ENCODE measurements around the gene CALD1. TPM values are rescaled to one million over a fixed set of nuclear protein-coding genes. Genes with fewer than 3 reads are reported as not detected.

CALD1 gene
- total RNA-seq, 2 experiments from 2014 or later, result 0.33 TPM; not detected in 1

- POLR2A ChIA-PET, result interaction anchor here (1.0 kb wide), 1 partner anchor 179 kb away, joined by 3 read pairs; no protein-coding TSS in a partner anchor
- intact Hi-C loops (cut with DNase I, micrococcal nuclease), result no loop called here
- Mint-ChIP-seq H3K4me3 (no peak overlapping the region), H3K36me3 (ENCODE audit: low read depth) (peaks cover 7% of the 10 kb centered on the region), H3K4me1 (ENCODE audit: low read depth) (no peaks in the 10 kb centered on the region), H3K27me3 (no peaks in the 10 kb centered on the region), H3K27ac (no peak overlapping the region), H3K9me3 (no peaks in the 10 kb centered on the region)
- DNase-seq (no peak), ATAC-seq (ENCODE audit: poor library complexity) (no peak)
- no peak for TF ChIP-seq CTCF (IDR thresholded peaks at IDR 0.05)
- Histone ChIP-seq H3K27me3 (ENCODE audit: control insufficient read depth in 1 of 2, insufficient read depth in 2 of 2, low read length in 2 of 2) (no peaks in the 10 kb centered on the region), H3K36me3 (ENCODE audit: insufficient read depth, low read length) (no peaks in the 10 kb centered on the region), H3K4me1 (ENCODE audit: insufficient read depth, low read length) (no peaks in the 10 kb centered on the region), H3K27ac (ENCODE audit: low read depth in 1 of 2, low read length in 2 of 2) (no peak overlapping the region), H3K9me3 (ENCODE audit: control insufficient read depth in 1 of 2, insufficient read depth in 1 of 2, low read length in 2 of 2) (no peaks in the 10 kb centered on the region), H3K4me3 (ENCODE audit: low read length) (no peak overlapping the region)
- CTCF ChIA-PET, result no interaction called here
These were observed 7.6 kb downstream of the CALD1 start for GRCh38 chr7:134787064-134787463.

GRCh38 chr7:134787720-134788119, 8.3 kb downstream of the CALD1 start:
- DNase-seq (no peak), ATAC-seq (ENCODE audit: poor library complexity) (no peak)
- H3K4me3 ChIP-seq (ENCODE audit: low read length), result no peak overlapping the region
- ChIA-PET POLR2A (interaction anchor here (1.0 kb wide), 1 partner anchor 178 kb away, joined by 3 read pairs; no protein-coding TSS in a partner anchor), CTCF (interaction anchor here (0.9 kb wide), 2 partner anchors 30 to 46 kb away, joined by 3 read pairs; no protein-coding TSS in a partner anchor)
- Mint-ChIP-seq H3K9me3 (no peaks in the 10 kb centered on the region), H3K27me3 (no peaks in the 10 kb centered on the region), H3K4me1 (ENCODE audit: low read depth) (no peaks in the 10 kb centered on the region), H3K4me3 (no peak overlapping the region), H3K27ac (no peak overlapping the region), H3K36me3 (ENCODE audit: low read depth) (peaks cover 7% of the 10 kb centered on the region)
- intact Hi-C loops (cut with DNase I, micrococcal nuclease), result no loop called here
- H3K4me1 ChIP-seq (ENCODE audit: insufficient read depth, low read length), result no peaks in the 10 kb centered on the region
- H3K9me3 ChIP-seq (ENCODE audit: control insufficient read depth in 1 of 2, insufficient read depth in 1 of 2, low read length in 2 of 2), result peaks cover 0 to 4% of the 10 kb centered on the region in 2 experiments
- H3K27me3 ChIP-seq (ENCODE audit: control insufficient read depth in 1 of 2, insufficient read depth in 2 of 2, low read length in 2 of 2), result no peaks in the 10 kb centered on the region
- TF ChIP-seq CTCF (IDR thresholded peaks at IDR 0.05), result no peak
- no peaks in the 10 kb centered on the region for H3K36me3 ChIP-seq (ENCODE audit: insufficient read depth, low read length)
- no peak overlapping the region for H3K27ac ChIP-seq (ENCODE audit: low read depth in 1 of 2, low read length in 2 of 2)

GRCh38 chr7:134788191-134788590, 8.8 kb downstream of the CALD1 start:
- ChIA-PET CTCF (interaction anchor here (0.9 kb wide), 2 partner anchors 29 to 45 kb away, joined by 3 read pairs; no protein-coding TSS in a partner anchor), POLR2A (interaction anchor here (1.0 kb wide), 1 partner anchor 177 kb away, joined by 3 read pairs; no protein-coding TSS in a partner anchor)
- Histone ChIP-seq H3K27me3 (ENCODE audit: control insufficient read depth in 1 of 2, insufficient read depth in 2 of 2, low read length in 2 of 2) (no peaks in the 10 kb centered on the region), H3K36me3 (ENCODE audit: insufficient read depth, low read length) (no peaks in the 10 kb centered on the region), H3K4me1 (ENCODE audit: insufficient read depth, low read length) (no peaks in the 10 kb centered on the region), H3K4me3 (ENCODE audit: low read length) (no peak overlapping the region), H3K27ac (ENCODE audit: low read depth in 1 of 2, low read length in 2 of 2) (no peak overlapping the region), H3K9me3 (ENCODE audit: control insufficient read depth in 1 of 2, insufficient read depth in 1 of 2, low read length in 2 of 2) (peaks cover 0 to 7% of the 10 kb centered on the region in 2 experiments)
- Mint-ChIP-seq H3K4me3 (no peak overlapping the region), H3K4me1 (ENCODE audit: low read depth) (no peaks in the 10 kb centered on the region), H3K9me3 (no peaks in the 10 kb centered on the region), H3K36me3 (ENCODE audit: low read depth) (peaks cover 11% of the 10 kb centered on the region), H3K27me3 (no peaks in the 10 kb centered on the region), H3K27ac (no peak overlapping the region)
- intact Hi-C loops (cut with DNase I, micrococcal nuclease), result no loop called here
- ATAC-seq (ENCODE audit: poor library complexity) (no peak), DNase-seq (no peak)
- TF ChIP-seq CTCF (IDR thresholded peaks at IDR 0.05), result no peak
